Measurements from ENCODE around the gene FAM229B. TPM values are rescaled to one million over a fixed set of nuclear protein-coding genes. Genes with fewer than 3 reads are reported as not detected.

The FAM229B gene
- total and polyA plus RNA-seq, 9 of the 15 experiments (the other 6 are each of a cell fraction or from before 2014, with no cell fraction given): 3.3 to 17.4 (median 5.8) TPM

GRCh38 chr6:112106562-112106961 lies 19.2 kb downstream of the FAM229B start (continued):
- TF ChIP-seq DEAF1 (CRISPR knock-in tag; IDR thresholded peaks at IDR 0.05) (no peak), PHF8 (IDR thresholded peaks at IDR 0.05; ENCODE audit: borderline replicate concordance, low read length) (no peak), HMG20B (CRISPR knock-in tag; IDR thresholded peaks at IDR 0.05) (no peak), MGA (IDR thresholded peaks at IDR 0.05) (no peak), HDAC3 (IDR thresholded peaks at IDR 0.05; ENCODE audit: borderline replicate concordance, partially characterized antibody) (no peak)
